H9 (cell line): Measurements from ENCODE around the gene NPLOC4. TPM values are rescaled to one million over a fixed set of nuclear protein-coding genes. Genes with fewer than 3 reads are reported as not detected.

Experiments
- DNase-seq: peaks from one replicate; pipeline ENCODE4 v3.0.0-alpha.2; 2017
- H2AFZ ChIP-seq: one replicate; pipeline ENCODE4 v1.6.1; 2013; ENCODE audit warnings: mild to moderate bottlenecking, low read length, control low read depth, moderate library complexity
- H2AK5ac ChIP-seq: 2 replicates; pipeline ENCODE4 v1.6.1; 2013; ENCODE audit warnings: low read length, control low read depth, mixed read lengths; ENCODE audit not compliant: insufficient read length
- H2BK120ac ChIP-seq: one replicate; pipeline ENCODE4 v1.6.1; 2013; ENCODE audit warnings: low read depth, mild to moderate bottlenecking, low read length, control low read depth, inconsistent platforms; ENCODE audit not compliant: poor library complexity, severe bottlenecking
- H2BK12ac ChIP-seq: 2 replicates; pipeline ENCODE4 v1.6.1; 2013; ENCODE audit warnings: low read length, control low read depth, mixed read lengths, low read depth; ENCODE audit not compliant: insufficient read length
- H2BK15ac ChIP-seq: 2 replicates; pipeline ENCODE4 v1.6.1; 2013; ENCODE audit warnings: low read depth, low read length, control low read depth
- H2BK20ac ChIP-seq: one replicate; pipeline ENCODE4 v1.6.1; 2013; ENCODE audit warnings: low read depth, mild to moderate bottlenecking, low read length, control low read depth, inconsistent platforms; ENCODE audit not compliant: poor library complexity, severe bottlenecking
- H2BK5ac ChIP-seq: 2 replicates; pipeline ENCODE4 v1.6.1; 2013; ENCODE audit warnings: low read length, control low read depth, mixed read lengths; ENCODE audit not compliant: insufficient read length
- H3K14ac ChIP-seq: 2 replicates; pipeline ENCODE4 v1.6.1; 2013; ENCODE audit warnings: low read length, control low read depth; ENCODE audit not compliant: insufficient read depth
- H3K18ac ChIP-seq: 2 replicates; pipeline ENCODE4 v1.6.1; 2013; ENCODE audit warnings: low read depth, mild to moderate bottlenecking, mixed read lengths, low read length, control low read depth; ENCODE audit not compliant: insufficient read length
- H3K23ac ChIP-seq: 2 replicates; pipeline ENCODE4 v1.6.1; 2013; ENCODE audit warnings: low read length, control low read depth, mixed read lengths, low read depth; ENCODE audit not compliant: insufficient read length
- H3K23me2 ChIP-seq: 2 replicates; pipeline ENCODE4 v1.6.1; 2013; ENCODE audit warnings: low read depth, mild to moderate bottlenecking, mixed read lengths, low read length, control low read depth; ENCODE audit not compliant: insufficient read length, poor library complexity, severe bottlenecking
- H3K27ac ChIP-seq: 2 replicates; pipeline ENCODE4 v1.5.1; 2013; ENCODE audit warnings: low read length, control low read depth, mixed read lengths, low read depth; ENCODE audit not compliant: insufficient read length
- H3K27me3 ChIP-seq: 2 replicates; pipeline ENCODE4 v1.6.1; 2013; ENCODE audit warnings: low read length, control low read depth, inconsistent platforms; ENCODE audit not compliant: insufficient read depth
- H3K4ac ChIP-seq: 2 replicates; pipeline ENCODE4 v1.6.1; 2013; ENCODE audit warnings: low read depth, mild to moderate bottlenecking, control low read depth, inconsistent platforms, low read length, moderate library complexity
- H3K4me1 ChIP-seq: 2 replicates; pipeline ENCODE4 v1.6.1; 2013; ENCODE audit warnings: low read length, control low read depth, inconsistent platforms; ENCODE audit not compliant: insufficient read depth
- H3K4me2 ChIP-seq: 2 replicates; pipeline ENCODE4 v1.6.1; 2013; ENCODE audit warnings: low read length, control low read depth, mixed read lengths; ENCODE audit not compliant: insufficient read length, insufficient read depth
- H3K56ac ChIP-seq: 2 replicates; pipeline ENCODE4 v1.6.1; 2013; ENCODE audit warnings: low read depth, mild to moderate bottlenecking, mixed read lengths, low read length, control low read depth; ENCODE audit not compliant: insufficient read length
- H3K79me1 ChIP-seq: 2 replicates; pipeline ENCODE4 v1.6.1; 2013; ENCODE audit warnings: low read depth, mild to moderate bottlenecking, moderate library complexity, low read length, control low read depth, inconsistent platforms; ENCODE audit not compliant: insufficient read depth, poor library complexity, severe bottlenecking
- H3K79me2 ChIP-seq: 2 replicates; pipeline ENCODE4 v1.6.1; 2013; ENCODE audit warnings: low read length, control low read depth, inconsistent platforms; ENCODE audit not compliant: insufficient read depth
- H3K9ac ChIP-seq: 2 replicates; pipeline ENCODE4 v1.6.1; 2013; ENCODE audit warnings: low read length, control low read depth, mixed read lengths; ENCODE audit not compliant: insufficient read length; ENCODE audit errors: extremely low read depth
- H3K9me3 ChIP-seq: one replicate; pipeline ENCODE4 v1.6.1; 2013; ENCODE audit warnings: low read depth, low read length, inconsistent platforms; ENCODE audit not compliant: control insufficient read depth
- H3T11ph ChIP-seq: one replicate; pipeline ENCODE4 v1.6.1; 2013; ENCODE audit warnings: mild to moderate bottlenecking, low read length, control low read depth, inconsistent platforms
- H4K20me1 ChIP-seq: one replicate; pipeline ENCODE4 v1.6.1; 2013; ENCODE audit not compliant: control insufficient read depth, insufficient read length, insufficient read depth
- H4K5ac ChIP-seq: 2 replicates; pipeline ENCODE4 v1.6.1; 2013; ENCODE audit warnings: low read depth, mild to moderate bottlenecking, mixed read lengths, low read length, control low read depth; ENCODE audit not compliant: insufficient read length
- H4K8ac ChIP-seq: replicated peaks from 2 replicates; pipeline ENCODE4 v1.6.1; 2013; ENCODE audit warnings: low read length, control low read depth, mixed read lengths, low read depth; ENCODE audit not compliant: insufficient read length
- H4K91ac ChIP-seq: 2 replicates; pipeline ENCODE4 v1.6.1; 2013; ENCODE audit warnings: low read depth, mild to moderate bottlenecking, moderate library complexity, mixed read lengths, low read length, control low read depth; ENCODE audit not compliant: insufficient read length
- H3K27ac Mint-ChIP-seq, 3 experiments: 2 replicates in 2 of 3; 3 replicates in 1 of 3; pipeline ENCODE4 v1.8.0; 2020 to 2021; ENCODE audit warnings: mixed read lengths in 3 of 3, mild to moderate bottlenecking in 1 of 3, moderate library complexity in 1 of 3
- H3K27me3 Mint-ChIP-seq: 2 replicates; pipeline ENCODE4 v1.8.0; 2021; ENCODE audit warnings: low read depth, mild to moderate bottlenecking, moderate library complexity, mixed read lengths
- H3K36me3 Mint-ChIP-seq, 3 experiments: 2 replicates in 2 of 3; 3 replicates in 1 of 3; pipeline ENCODE4 v1.8.0; 2020 to 2021; ENCODE audit warnings: low read depth in 3 of 3, mixed read lengths in 3 of 3; ENCODE audit not compliant: insufficient read depth in 1 of 3
- H3K4me1 Mint-ChIP-seq, 2 experiments: 2 replicates each; pipeline ENCODE4 v1.8.0; 2020; ENCODE audit warnings: mixed read lengths in 2 of 2
- H3K4me3 Mint-ChIP-seq, 2 experiments: 2 replicates in 1 of 2; 3 replicates in 1 of 2; pipeline ENCODE4 v1.8.0; 2020 to 2021; ENCODE audit warnings: mild to moderate bottlenecking in 2 of 2, mixed read lengths in 2 of 2, moderate library complexity in 1 of 2
- H3K9me3 Mint-ChIP-seq, 2 experiments: 2 replicates in 1 of 2; 3 replicates in 1 of 2; pipeline ENCODE4 v1.8.0; 2020; ENCODE audit warnings: mild to moderate bottlenecking in 2 of 2, mixed read lengths in 2 of 2, moderate library complexity in 1 of 2
- WGBS: extraction: QIAGEN DNeasy Blood & Tissue Kit; methylation state at CpG from one replicate; pipeline ENCODE4 v1.1.7; 2013; ENCODE audit warnings: missing lambda C conversion rate, low lambda C conversion rate, mixed read lengths; ENCODE audit not compliant: insufficient read length; ENCODE audit errors: extremely low coverage; 5-methylcytosine and 5-hydroxymethylcytosine counted together
- total RNA-seq: library from RNA; stranded (reverse); gene quantifications from 2 replicates; pipeline ENCODE4 v1.2.1, GENCODE V29; 2021
- TF ChIP-seq, protein P1 (sequence below): fragments of 200-600 bp; sonication (generic); conservative IDR thresholded peaks from 3 replicates; pipeline ENCODE4 v1.8.0; 2021; ENCODE audit warnings: antibody characterized with exemption, mild to moderate bottlenecking

The NPLOC4 gene
- total RNA-seq, 1 experiment from 2014 or later, result 103 TPM

DNA sequence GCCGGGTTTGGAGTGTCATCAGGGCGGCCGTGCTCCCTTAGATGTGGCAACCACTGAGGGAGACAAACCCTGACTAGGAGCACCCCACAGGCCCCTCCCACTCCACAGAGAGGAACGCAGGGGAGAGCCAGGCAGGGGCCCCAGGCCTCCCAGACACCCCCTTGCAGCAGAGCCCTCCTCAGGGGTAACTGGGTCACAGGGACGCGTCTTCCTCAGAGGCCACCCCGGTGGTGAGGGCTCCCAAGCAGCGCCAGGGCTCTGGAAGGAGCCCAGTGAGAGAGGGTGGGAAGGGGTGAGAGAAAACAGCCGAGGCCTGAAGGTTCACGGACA lies 97.4 kb downstream of the NPLOC4 start:
- no CpG with 5 or more reads among the region's 10 CpGs for WGBS
- peaks cover 5 to 19% (median 12%) of the 10 kb centered on the region in 3 experiments; a peak in 6 of 7 replicates for H3K36me3 Mint-ChIP-seq
- 0 out of 4 replicates have a peak, but pooled peaks cover 5 to 7% of the 10 kb centered on the region in 2 experiments for H3K4me1 Mint-ChIP-seq
- H3K23ac ChIP-seq, result no peak overlapping the region
- no peak overlapping the region for H3K14ac ChIP-seq
- H2AFZ ChIP-seq, result no peak overlapping the region
- no peak overlapping the region for H2AK5ac ChIP-seq
- no peak overlapping the region for H3K56ac ChIP-seq
- no peak overlapping the region for H3K27ac Mint-ChIP-seq
- H3T11ph ChIP-seq, result no peak overlapping the region
- H3K9ac ChIP-seq, result no peak overlapping the region
- H3K4me1 ChIP-seq, result no peaks in the 10 kb centered on the region
- TF ChIP-seq, protein P1, sequence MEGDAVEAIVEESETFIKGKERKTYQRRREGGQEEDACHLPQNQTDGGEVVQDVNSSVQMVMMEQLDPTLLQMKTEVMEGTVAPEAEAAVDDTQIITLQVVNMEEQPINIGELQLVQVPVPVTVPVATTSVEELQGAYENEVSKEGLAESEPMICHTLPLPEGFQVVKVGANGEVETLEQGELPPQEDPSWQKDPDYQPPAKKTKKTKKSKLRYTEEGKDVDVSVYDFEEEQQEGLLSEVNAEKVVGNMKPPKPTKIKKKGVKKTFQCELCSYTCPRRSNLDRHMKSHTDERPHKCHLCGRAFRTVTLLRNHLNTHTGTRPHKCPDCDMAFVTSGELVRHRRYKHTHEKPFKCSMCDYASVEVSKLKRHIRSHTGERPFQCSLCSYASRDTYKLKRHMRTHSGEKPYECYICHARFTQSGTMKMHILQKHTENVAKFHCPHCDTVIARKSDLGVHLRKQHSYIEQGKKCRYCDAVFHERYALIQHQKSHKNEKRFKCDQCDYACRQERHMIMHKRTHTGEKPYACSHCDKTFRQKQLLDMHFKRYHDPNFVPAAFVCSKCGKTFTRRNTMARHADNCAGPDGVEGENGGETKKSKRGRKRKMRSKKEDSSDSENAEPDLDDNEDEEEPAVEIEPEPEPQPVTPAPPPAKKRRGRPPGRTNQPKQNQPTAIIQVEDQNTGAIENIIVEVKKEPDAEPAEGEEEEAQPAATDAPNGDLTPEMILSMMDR, result no peak
- no peaks in the 10 kb centered on the region; a peak in 1 of 5 replicates for H3K9me3 Mint-ChIP-seq
- H3K4me2 ChIP-seq, result no peak overlapping the region
- peaks cover 20% of the 10 kb centered on the region for H3K27me3 Mint-ChIP-seq
- no peaks in the 10 kb centered on the region for H3K79me2 ChIP-seq
- no peak overlapping the region for H4K5ac ChIP-seq
- H3K27me3 ChIP-seq, result peaks cover 7% of the 10 kb centered on the region; the same call in 1 of the 2 replicates
- H2BK5ac ChIP-seq, result no peak overlapping the region
- no peak overlapping the region for H4K91ac ChIP-seq
- H3K79me1 ChIP-seq, result no peaks in the 10 kb centered on the region
- no peak overlapping the region for H4K8ac ChIP-seq
- peaks cover 5% of the 10 kb centered on the region for H3K23me2 ChIP-seq
- no peak overlapping the region for H3K27ac ChIP-seq
- no peaks in the 10 kb centered on the region for H3K9me3 ChIP-seq
- DNase-seq, result no peak
- no peak overlapping the region for H2BK120ac ChIP-seq
- no peak overlapping the region for H2BK15ac ChIP-seq
- H2BK20ac ChIP-seq, result no peak overlapping the region
- H2BK12ac ChIP-seq, result no peak overlapping the region
- no peak overlapping the region for H3K4ac ChIP-seq
- H3K18ac ChIP-seq, result no peak overlapping the region
- no peak overlapping the region for H3K4me3 Mint-ChIP-seq
- H4K20me1 ChIP-seq, result peaks cover 4% of the 10 kb centered on the region
